Endothelial cell of umbilical vein (primary cell): ENCODE results near the gene TNFSF4. TPM values are rescaled to one million over a fixed set of nuclear protein-coding genes. Genes with fewer than 3 reads are reported as not detected.

Experiments used
- BruUV-seq: library from RNA; stranded (reverse); fragments of 400-500 nt; replicated peaks from 2 replicates; lab custom pipeline; 2021; lab: Mats Ljungman, UMichigan
- CTCF ChIA-PET: fragments of 300-600, 350-600 bp; sonication (Branson Sonifier 250); formaldehyde crosslinking; loops from one replicate; lab custom pipeline; 2021; ENCODE audit warnings: antibody characterized with exemption, inconsistent platforms; lab: Charles Lee
- POLR2A ChIA-PET: fragments of 300-600, 350-600 bp; sonication (Branson Sonifier 250); formaldehyde crosslinking; loops from one replicate; lab custom pipeline; 2021; ENCODE audit warnings: antibody characterized with exemption, inconsistent platforms; lab: Charles Lee
- DNase-seq: peaks from one replicate; pipeline ENCODE4 v3.0.0-alpha.2; 2011; ENCODE audit warnings: low read depth, low spot score
- FAIRE-seq: peaks from 2 replicates; lab custom pipeline; 2011; peaks lifted over from hg19 to GRCh38; lab: Jason Lieb, UNC
- H2AFZ ChIP-seq: 2 replicates; pipeline ENCODE4 v1.6.0; 2012; ENCODE audit warnings: low read depth, low read length, control low read depth, inconsistent platforms
- H3K27ac ChIP-seq: 2 replicates; pipeline ENCODE4 v1.5.1; 2011; ENCODE audit warnings: low read depth, mild to moderate bottlenecking, control low read depth, low read length, moderate library complexity; ENCODE audit not compliant: insufficient read depth
- H3K27me3 ChIP-seq, 2 experiments: 2 replicates each; pipeline versions ENCODE4 v1.6.0 to v1.6.1; 2011; ENCODE audit warnings: low read length in 2 of 2, mixed read lengths in 1 of 2; ENCODE audit not compliant: control insufficient read depth in 2 of 2, insufficient read depth in 2 of 2
- H3K36me3 ChIP-seq, 2 experiments: 2 replicates in 1 of 2; 3 replicates in 1 of 2; pipeline ENCODE4 v1.5.1; 2011; ENCODE audit warnings: low read length in 2 of 2, mild to moderate bottlenecking in 1 of 2, moderate library complexity in 1 of 2; ENCODE audit not compliant: control insufficient read depth in 2 of 2, insufficient read depth in 2 of 2; ENCODE audit errors: extremely low read depth in 1 of 2
- H3K4me1 ChIP-seq: 3 replicates; pipeline ENCODE4 v1.5.1; 2011; ENCODE audit warnings: mild to moderate bottlenecking, low read length; ENCODE audit not compliant: control insufficient read depth, insufficient read depth; ENCODE audit errors: extremely low read depth
- H3K4me2 ChIP-seq: 2 replicates; pipeline ENCODE4 v1.6.1; 2011; ENCODE audit warnings: low read length, control low read depth, mixed read lengths; ENCODE audit not compliant: insufficient read depth
- H3K4me3 ChIP-seq, 3 experiments: fragments of 200-600 bp in 1 of 3; sonication (generic), shearing (Covaris generic) in 1 of 3; replicated peaks in 1 of 3; 2 replicates each; pipeline ENCODE4 v1.5.1; 2011 to 2016; ENCODE audit warnings: control low read depth in 3 of 3, low read length in 3 of 3, mild to moderate bottlenecking in 2 of 3, inconsistent platforms in 1 of 3, low read depth in 1 of 3, moderate library complexity in 1 of 3; ENCODE audit not compliant: insufficient read depth in 1 of 3
- H3K79me2 ChIP-seq: 2 replicates; pipeline ENCODE4 v1.6.0; 2012; ENCODE audit warnings: low read length, inconsistent platforms; ENCODE audit not compliant: control insufficient read depth, insufficient read depth
- H3K9ac ChIP-seq: replicated peaks from 2 replicates; pipeline ENCODE3; 2011; ENCODE audit warnings: low read length, control low read depth; ENCODE audit not compliant: insufficient read depth; ENCODE audit errors: extremely low read depth
- H3K9me1 ChIP-seq: replicated peaks from 3 replicates; pipeline ENCODE4 v1.6.0; 2011; ENCODE audit warnings: mild to moderate bottlenecking, low read length; ENCODE audit not compliant: control insufficient read depth, insufficient read depth; ENCODE audit errors: extremely low read depth
- H3K9me3 ChIP-seq: replicated peaks from 2 replicates; pipeline ENCODE4 v1.5.1; 2012; ENCODE audit warnings: low read length, inconsistent platforms; ENCODE audit not compliant: control insufficient read depth, insufficient read depth
- H4K20me1 ChIP-seq: replicated peaks from 2 replicates; pipeline ENCODE3; 2011; ENCODE audit warnings: mild to moderate bottlenecking, low read length; ENCODE audit not compliant: control insufficient read depth, insufficient read depth; ENCODE audit errors: extremely low read depth
- EZH2 ChIP-seq: IDR thresholded peaks from 2 replicates; pipeline ENCODE4 v1.6.1; 2012; ENCODE audit warnings: borderline replicate concordance, low read depth, mild to moderate bottlenecking, moderate library complexity, low read length, inconsistent platforms; ENCODE audit not compliant: severe bottlenecking
- FOS ChIP-seq: IDR thresholded peaks from 2 replicates; pipeline ENCODE4 v1.6.1; 2011; ENCODE audit warnings: mild to moderate bottlenecking, low read length, moderate library complexity, borderline replicate concordance; ENCODE audit not compliant: insufficient read depth
- GATA2 ChIP-seq: IDR thresholded peaks from 2 replicates; pipeline ENCODE4 v1.7.0; 2011; ENCODE audit warnings: low read depth, mild to moderate bottlenecking, moderate library complexity, mixed read lengths, low read length; ENCODE audit not compliant: insufficient read length, insufficient read depth
- JUN ChIP-seq: IDR thresholded peaks from 2 replicates; pipeline ENCODE4 v1.6.1; 2011; ENCODE audit warnings: borderline replicate concordance, low read depth; ENCODE audit not compliant: insufficient read length, insufficient read depth
- MYC ChIP-seq: IDR thresholded peaks from one replicate; pipeline ENCODE4 v1.6.1; 2011; ENCODE audit warnings: mild to moderate bottlenecking, low read depth, low read length
- POLR2A ChIP-seq: IDR thresholded peaks from 2 replicates; pipeline ENCODE4 v1.6.1; 2012; ENCODE audit warnings: low read depth, mild to moderate bottlenecking, control low read depth, low read length
- POLR2AphosphoS5 ChIP-seq: IDR thresholded peaks from 2 replicates; pipeline ENCODE4 v1.6.1; 2012; ENCODE audit warnings: low read depth, mild to moderate bottlenecking, control low read depth, low read length, moderate library complexity; ENCODE audit not compliant: insufficient read depth
- dilution Hi-C: fragments of 300-500 bp; cut with MboI; formaldehyde crosslinking; loops from one replicate; pipeline ENCODE4 v1.15.0; 2019; ENCODE audit warnings: low sequenced_read_pairs; ENCODE audit not compliant: extremely low pct_ligation_motif_present
- intact Hi-C: fragments of 100-400 bp; cut with micrococcal nuclease; formaldehyde crosslinking; loops from one replicate; pipeline ENCODE4 v1.10.0; 2022
- polyA plus RNA-seq, 4 experiments: library from polyadenylated mRNA; depleted of rRNA in 3 of 4; stranded (reverse) in 3 of 4; unstranded in 1 of 4; fragments of >200 nt; gene quantifications; 2 replicates each; pipeline versions ENCODE4 v1.2.1 to v1.2.3, GENCODE V29; 2011 to 2012; ENCODE audit warnings: missing spikeins in 1 of 4
- total RNA-seq: library from RNA; stranded (reverse); gene quantifications from 2 replicates; pipeline ENCODE4 v1.2.3, GENCODE V29; 2021
- TF ChIP-seq, protein P1 (sequence below): IDR thresholded peaks from 2 replicates; pipeline ENCODE4 v1.6.1; 2011; ENCODE audit not compliant: insufficient read depth, insufficient read length
- TF ChIP-seq, protein P2 (sequence below), 2 donors: IDR thresholded peaks; 1 replicate in 1 of 2; 2 replicates in 1 of 2; pipeline ENCODE4 v1.5.1; 2011; ENCODE audit warnings: low read length in 2 of 2, mild to moderate bottlenecking in 2 of 2, moderate library complexity in 2 of 2, control low read depth in 1 of 2, inconsistent platforms in 1 of 2, low read depth in 1 of 2; ENCODE audit not compliant: insufficient read depth in 1 of 2; ENCODE audit errors: extremely low read depth in 1 of 2

TNFSF4 gene
- total and polyA plus RNA-seq, 2 donors (not counting 3 experiments of a cell fraction or from before 2014, with no cell fraction given), result 44.9 to 88.1 TPM

DNA sequence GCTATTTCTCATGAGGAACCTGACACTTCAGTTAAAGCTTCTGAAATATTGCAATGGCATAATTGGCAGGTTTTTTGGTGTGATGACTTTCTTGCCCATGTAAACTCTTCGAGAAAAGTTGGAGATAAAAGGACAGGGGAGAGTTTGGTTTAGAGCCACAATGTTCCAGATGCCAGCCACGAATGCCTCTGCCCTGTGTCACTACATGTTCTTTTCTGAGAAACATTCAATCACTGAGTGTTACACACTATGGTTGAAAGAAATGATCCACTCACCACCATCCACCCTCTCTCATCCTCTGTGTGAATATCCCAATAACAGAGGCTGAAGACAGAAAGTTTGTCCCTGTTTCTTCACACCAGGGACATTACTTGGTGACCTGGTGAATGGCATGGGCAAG is 66.4 kb downstream of the TNFSF4 start:
- Histone ChIP-seq H2AFZ (no peak overlapping the region), H4K20me1 (no peaks in the 10 kb centered on the region), H3K4me2 (no peak overlapping the region), H3K4me1 (no peaks in the 10 kb centered on the region), H3K9me3 (no peaks in the 10 kb centered on the region), H3K9me1 (no peaks in the 10 kb centered on the region), H3K4me3 (no peak overlapping the region), H3K36me3 (no peaks in the 10 kb centered on the region), H3K79me2 (no peaks in the 10 kb centered on the region), H3K27me3 (no peaks in the 10 kb centered on the region), H3K9ac (no peak overlapping the region), H3K27ac (no peak overlapping the region)
- DNase-seq, result no peak
- dilution Hi-C loops, result no loop called here
- TF ChIP-seq GATA2 (no peak), EZH2 (no peak), POLR2AphosphoS5 (no peak), POLR2A (no peak), FOS (no peak), JUN (no peak), MYC (no peak)
- TF ChIP-seq, protein P1, sequence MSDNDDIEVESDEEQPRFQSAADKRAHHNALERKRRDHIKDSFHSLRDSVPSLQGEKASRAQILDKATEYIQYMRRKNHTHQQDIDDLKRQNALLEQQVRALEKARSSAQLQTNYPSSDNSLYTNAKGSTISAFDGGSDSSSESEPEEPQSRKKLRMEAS, result no peak
- TF ChIP-seq, protein P2, sequence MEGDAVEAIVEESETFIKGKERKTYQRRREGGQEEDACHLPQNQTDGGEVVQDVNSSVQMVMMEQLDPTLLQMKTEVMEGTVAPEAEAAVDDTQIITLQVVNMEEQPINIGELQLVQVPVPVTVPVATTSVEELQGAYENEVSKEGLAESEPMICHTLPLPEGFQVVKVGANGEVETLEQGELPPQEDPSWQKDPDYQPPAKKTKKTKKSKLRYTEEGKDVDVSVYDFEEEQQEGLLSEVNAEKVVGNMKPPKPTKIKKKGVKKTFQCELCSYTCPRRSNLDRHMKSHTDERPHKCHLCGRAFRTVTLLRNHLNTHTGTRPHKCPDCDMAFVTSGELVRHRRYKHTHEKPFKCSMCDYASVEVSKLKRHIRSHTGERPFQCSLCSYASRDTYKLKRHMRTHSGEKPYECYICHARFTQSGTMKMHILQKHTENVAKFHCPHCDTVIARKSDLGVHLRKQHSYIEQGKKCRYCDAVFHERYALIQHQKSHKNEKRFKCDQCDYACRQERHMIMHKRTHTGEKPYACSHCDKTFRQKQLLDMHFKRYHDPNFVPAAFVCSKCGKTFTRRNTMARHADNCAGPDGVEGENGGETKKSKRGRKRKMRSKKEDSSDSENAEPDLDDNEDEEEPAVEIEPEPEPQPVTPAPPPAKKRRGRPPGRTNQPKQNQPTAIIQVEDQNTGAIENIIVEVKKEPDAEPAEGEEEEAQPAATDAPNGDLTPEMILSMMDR (IDR thresholded peaks at IDR 0.05; ENCODE audit: extremely low read depth in 1 of 2, insufficient read depth in 1 of 2, low read depth in 1 of 2, low read length in 2 of 2), result no peak
- ChIA-PET CTCF (no interaction called here), POLR2A (no interaction called here)
- no TSS peak for BruUV-seq
- FAIRE-seq, result no peak
- intact Hi-C loops, result no loop called here
